ENCODE data around the gene GFI1.
"Not testable (repeated sequence)": the region's sequence is repeated elsewhere in the genome, so short reads cannot be mapped to it uniquely, and the experiment has no call there.

GFI1 gene

DNA sequence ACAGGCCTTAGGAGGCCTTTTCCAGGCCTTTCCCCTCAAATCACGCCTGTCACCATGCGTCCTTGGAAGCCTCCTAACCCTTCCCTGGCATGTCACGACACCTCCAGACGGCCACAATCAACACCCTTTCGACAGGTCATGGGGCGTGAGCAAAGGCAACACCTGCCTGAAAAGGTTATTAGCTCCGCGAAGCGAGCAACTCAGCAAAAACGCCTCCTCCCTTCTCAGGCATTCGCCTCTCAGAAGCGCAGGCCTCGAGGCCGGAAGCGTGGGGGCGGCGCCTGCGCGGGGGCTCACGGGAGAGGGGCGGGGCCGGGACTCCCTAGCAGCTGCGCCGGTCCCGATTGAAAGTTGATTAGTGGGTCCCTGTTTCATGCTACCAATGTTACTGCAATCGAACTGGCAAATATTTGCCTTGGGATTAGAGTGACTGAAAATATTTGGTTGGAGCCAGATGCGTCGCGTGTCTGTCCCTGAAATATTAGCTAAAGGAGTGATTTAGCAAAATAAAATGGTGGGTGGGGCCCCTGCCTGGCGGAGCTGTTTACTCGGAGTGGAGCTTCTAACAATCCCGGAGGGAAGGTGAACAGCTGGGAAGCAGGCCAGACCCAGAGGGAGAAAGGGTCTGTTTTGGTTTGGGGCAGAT lies 44.9 kb downstream of the GFI1 start:
- no peak for DNase-seq (ENCODE audit: low read depth, low spot score)
- TF ChIP-seq, protein P1, sequence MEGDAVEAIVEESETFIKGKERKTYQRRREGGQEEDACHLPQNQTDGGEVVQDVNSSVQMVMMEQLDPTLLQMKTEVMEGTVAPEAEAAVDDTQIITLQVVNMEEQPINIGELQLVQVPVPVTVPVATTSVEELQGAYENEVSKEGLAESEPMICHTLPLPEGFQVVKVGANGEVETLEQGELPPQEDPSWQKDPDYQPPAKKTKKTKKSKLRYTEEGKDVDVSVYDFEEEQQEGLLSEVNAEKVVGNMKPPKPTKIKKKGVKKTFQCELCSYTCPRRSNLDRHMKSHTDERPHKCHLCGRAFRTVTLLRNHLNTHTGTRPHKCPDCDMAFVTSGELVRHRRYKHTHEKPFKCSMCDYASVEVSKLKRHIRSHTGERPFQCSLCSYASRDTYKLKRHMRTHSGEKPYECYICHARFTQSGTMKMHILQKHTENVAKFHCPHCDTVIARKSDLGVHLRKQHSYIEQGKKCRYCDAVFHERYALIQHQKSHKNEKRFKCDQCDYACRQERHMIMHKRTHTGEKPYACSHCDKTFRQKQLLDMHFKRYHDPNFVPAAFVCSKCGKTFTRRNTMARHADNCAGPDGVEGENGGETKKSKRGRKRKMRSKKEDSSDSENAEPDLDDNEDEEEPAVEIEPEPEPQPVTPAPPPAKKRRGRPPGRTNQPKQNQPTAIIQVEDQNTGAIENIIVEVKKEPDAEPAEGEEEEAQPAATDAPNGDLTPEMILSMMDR (IDR thresholded peaks at IDR 0.05; ENCODE audit: low read depth, low read length): no peak
- in situ Hi-C loops (cut with HindIII; ENCODE audit: low sequenced_read_pairs): no loop called here
- H3K4me3 ChIP-seq (ENCODE audit: low read depth, low read length): no peak overlapping the region

DNA sequence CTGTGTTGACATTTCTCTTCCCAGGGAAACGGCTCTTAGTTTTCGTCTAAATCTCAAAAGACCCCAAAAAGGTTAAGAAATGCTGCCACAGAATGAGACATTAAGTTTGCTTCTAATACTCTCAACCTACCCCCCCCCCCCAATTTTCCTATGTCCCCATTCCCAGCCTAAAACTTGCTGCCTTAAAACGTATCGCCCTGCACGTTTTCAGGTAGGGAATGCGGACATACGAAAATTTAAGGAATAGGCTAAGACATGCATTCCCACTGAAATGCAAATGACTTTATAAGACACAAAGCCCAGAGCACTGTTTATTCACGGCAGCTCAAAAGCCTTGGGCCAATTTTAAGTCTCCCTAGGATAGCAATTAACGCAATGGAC lies 45.4 kb downstream of the GFI1 start:
- in situ Hi-C loops (cut with HindIII; ENCODE audit: low sequenced_read_pairs): no loop called here
- TF ChIP-seq, protein P1 (IDR thresholded peaks at IDR 0.05; ENCODE audit: low read depth, low read length): no peak
- DNase-seq (ENCODE audit: low read depth, low spot score): no peak

DNA sequence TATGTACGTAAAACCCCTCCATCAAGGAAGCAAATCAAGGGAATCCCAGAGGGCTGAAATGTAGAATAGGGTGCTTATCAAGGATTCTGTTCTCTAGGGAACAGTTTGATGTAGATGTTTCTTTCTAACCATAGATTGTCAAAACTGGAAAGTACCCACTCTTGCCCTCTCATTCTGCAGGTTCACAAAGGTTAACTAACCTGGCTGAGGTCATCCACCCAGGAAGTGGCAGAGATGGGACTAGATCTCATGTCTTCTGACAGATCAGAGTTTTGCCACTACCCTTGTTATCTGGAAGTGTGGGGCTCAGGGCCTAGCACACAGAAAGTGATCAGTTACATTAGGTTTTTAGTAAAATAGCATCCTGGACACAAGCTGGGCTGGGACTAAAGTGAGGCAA lies 47.4 kb downstream of the GFI1 start:
- H3K4me3 ChIP-seq (ENCODE audit: low read depth, low read length): no peak overlapping the region
- TF ChIP-seq, protein P1 (IDR thresholded peaks at IDR 0.05; ENCODE audit: low read depth, low read length): no peak
- in situ Hi-C loops (cut with HindIII; ENCODE audit: low sequenced_read_pairs): no loop called here
- DNase-seq (ENCODE audit: low read depth, low spot score): no peak

More for the DNA sequence above, 45.4 kb downstream of the GFI1 start:
- H3K4me3 ChIP-seq (ENCODE audit: low read depth, low read length): no peak overlapping the region

DNA sequence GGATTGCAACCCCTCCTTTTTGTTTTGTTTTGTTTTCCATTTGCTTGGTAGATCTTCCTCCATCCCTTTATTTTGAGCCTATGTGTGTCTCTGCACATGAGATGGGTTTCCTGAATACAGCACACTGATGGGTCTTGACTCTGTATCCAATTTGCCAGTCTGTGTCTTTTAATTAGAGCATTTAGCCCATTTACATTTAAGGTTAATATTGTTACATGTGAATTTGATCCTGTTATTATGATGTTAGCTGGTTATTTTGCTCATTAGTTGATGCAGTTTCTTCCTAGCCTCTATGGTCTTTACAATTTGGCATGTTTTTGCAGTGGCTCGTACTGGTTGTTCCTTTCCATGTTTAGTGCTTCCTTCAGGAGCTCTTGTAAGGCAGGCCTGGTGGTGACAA lies 52.2 kb downstream of the GFI1 start:
- H3K4me3 ChIP-seq (ENCODE audit: low read depth, low read length); DNase-seq (ENCODE audit: low read depth, low spot score); in situ Hi-C loops (cut with HindIII; ENCODE audit: low sequenced_read_pairs): not testable (repeated sequence)

DNA sequence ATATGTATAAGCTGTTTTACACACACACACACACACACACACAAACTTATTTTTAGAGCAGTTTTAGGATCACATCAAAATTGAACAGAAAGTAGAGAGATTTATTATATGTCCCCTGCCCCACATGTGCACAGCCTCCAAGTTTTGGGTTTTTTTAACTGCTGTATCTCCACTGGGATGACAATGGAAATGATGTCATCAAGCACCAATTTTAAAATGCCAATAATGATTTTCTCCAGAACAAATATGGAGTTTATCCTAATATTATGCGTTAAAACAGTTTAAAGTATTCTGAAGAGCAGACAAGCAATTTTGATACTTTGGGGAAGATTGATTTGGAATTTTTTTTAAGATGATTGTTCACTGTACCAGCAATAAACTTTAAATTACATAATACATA lies 56.7 kb downstream of the GFI1 start:
- no peak overlapping the region for H3K4me3 ChIP-seq (ENCODE audit: low read depth, low read length)
- TF ChIP-seq, protein P1 (IDR thresholded peaks at IDR 0.05; ENCODE audit: low read depth, low read length): no peak
- in situ Hi-C loops (cut with HindIII; ENCODE audit: low sequenced_read_pairs): no loop called here
- DNase-seq (ENCODE audit: low read depth, low spot score): no peak

DNA sequence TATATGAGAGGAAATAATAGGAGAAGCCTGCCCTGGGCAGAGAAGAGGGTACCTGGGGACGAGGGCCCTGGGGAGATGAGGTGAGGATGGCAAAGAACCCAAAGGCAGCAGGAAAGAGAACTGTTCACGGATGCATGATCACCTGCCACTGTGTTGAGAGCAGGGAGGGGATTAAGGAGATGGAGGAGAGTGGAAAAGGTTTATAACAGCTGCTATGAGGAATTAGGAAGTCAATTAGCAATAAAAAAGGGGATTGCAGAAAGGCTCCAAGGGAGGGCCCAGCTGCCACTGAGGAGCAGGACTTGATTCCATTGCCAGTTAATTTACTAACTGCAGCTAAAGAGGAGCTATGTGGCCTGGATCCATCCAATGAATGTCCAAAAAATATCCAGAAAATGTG lies 61.1 kb downstream of the GFI1 start:
- TF ChIP-seq, protein P1 (IDR thresholded peaks at IDR 0.05; ENCODE audit: low read depth, low read length): no peak
- DNase-seq (ENCODE audit: low read depth, low spot score): no peak
- H3K4me3 ChIP-seq (ENCODE audit: low read depth, low read length): no peak overlapping the region
- in situ Hi-C loops (cut with HindIII; ENCODE audit: low sequenced_read_pairs): no loop called here
